HEK293 (cell line): Measurements from ENCODE around the gene TGIF1.
A peak's percentile ranks its signal among the peaks of the same experiment; 100 is the strongest.

Experiments used
- CTCF ChIA-PET: fragments of 350-600 bp; formaldehyde crosslinking; extraction: SDS; loops from one replicate; lab custom pipeline; 2021; ENCODE audit warnings: antibody characterized with exemption; lab: Yijun Ruan, JAX
- POLR2A ChIA-PET: fragments of 300-600 bp; formaldehyde crosslinking; extraction: SDS; loops from one replicate; lab custom pipeline; 2020; ENCODE audit warnings: antibody characterized with exemption, inconsistent platforms; lab: Yijun Ruan, JAX
- H3K27ac ChIP-seq: fragments of 200-500 bp; sonication (Bioruptor generic); 2 replicates; pipeline ENCODE4 v1.5.1; 2014; ENCODE audit warnings: low read depth, low read length, control low read depth, inconsistent platforms; ENCODE audit errors: extremely low read depth
- H3K36me3 ChIP-seq, 2 experiments: fragments of 200-500 bp in 1 of 2; sonication (Bioruptor generic) in 1 of 2; 1 replicate in 1 of 2; 2 replicates in 1 of 2; pipeline ENCODE4 v1.5.1; 2014 to 2017; ENCODE audit warnings: inconsistent platforms in 2 of 2, low read length in 2 of 2; ENCODE audit not compliant: control insufficient read depth in 2 of 2, insufficient read depth in 1 of 2
- H3K4me1 ChIP-seq: fragments of 200-500 bp; sonication (Bioruptor generic); 2 replicates; pipeline ENCODE4 v1.5.1; 2014; ENCODE audit warnings: mild to moderate bottlenecking, low read length, inconsistent platforms; ENCODE audit not compliant: control insufficient read depth, insufficient read depth
- H3K4me3 ChIP-seq: 2 replicates; pipeline ENCODE4 v1.5.1; 2011; ENCODE audit warnings: low read depth, mild to moderate bottlenecking, control low read depth, low read length, moderate library complexity
- H3K9me3 ChIP-seq: fragments of 200-500 bp; sonication (Bioruptor generic); 2 replicates; pipeline ENCODE4 v1.5.1; 2014; ENCODE audit warnings: low read depth, low read length, inconsistent platforms; ENCODE audit not compliant: control insufficient read depth, insufficient read depth
- BCL11B ChIP-seq: fragments of 450-650 bp; formaldehyde crosslinking; IDR thresholded peaks from 2 replicates; pipeline ENCODE4 v1.5.1; 2016; ENCODE audit warnings: low read depth, missing biosample characterization, missing genetic modification characterization
- RBAK ChIP-seq: fragments of 450-650 bp; formaldehyde crosslinking; IDR thresholded peaks from 2 replicates; pipeline ENCODE4 v1.5.1; 2016; ENCODE audit warnings: missing biosample characterization, missing genetic modification characterization
- SP3 ChIP-seq: fragments of 450-650 bp; formaldehyde crosslinking; IDR thresholded peaks from 2 replicates; pipeline ENCODE4 v1.5.1; 2016; ENCODE audit warnings: missing biosample characterization, missing genetic modification characterization
- ZBTB20 ChIP-seq: fragments of 450-650 bp; formaldehyde crosslinking; IDR thresholded peaks from 2 replicates; pipeline ENCODE4 v1.5.1; 2016; ENCODE audit warnings: missing biosample characterization, missing genetic modification characterization
- ZBTB48 ChIP-seq: fragments of 450-650 bp; formaldehyde crosslinking; IDR thresholded peaks from 2 replicates; pipeline ENCODE4 v1.5.1; 2016; ENCODE audit warnings: missing biosample characterization, missing genetic modification characterization
- ZFP41 ChIP-seq: fragments of 450-650 bp; formaldehyde crosslinking; IDR thresholded peaks from 2 replicates; pipeline ENCODE4 v1.5.1; 2016; ENCODE audit warnings: missing biosample characterization, missing genetic modification characterization, borderline replicate concordance
- ZNF10 ChIP-seq: fragments of 450-650 bp; formaldehyde crosslinking; IDR thresholded peaks from 2 replicates; pipeline ENCODE4 v1.5.1; 2017; ENCODE audit warnings: missing biosample characterization, missing genetic modification characterization
- ZNF132 ChIP-seq: fragments of 450-650 bp; formaldehyde crosslinking; IDR thresholded peaks from 2 replicates; pipeline ENCODE4 v1.5.1; 2017; ENCODE audit warnings: missing biosample characterization, missing genetic modification characterization, borderline replicate concordance
- ZNF140 ChIP-seq: fragments of 450-650 bp; formaldehyde crosslinking; IDR thresholded peaks from 2 replicates; pipeline ENCODE4 v1.5.1; 2016; ENCODE audit warnings: missing biosample characterization, missing genetic modification characterization
- ZNF146 ChIP-seq: fragments of 450-650 bp; formaldehyde crosslinking; IDR thresholded peaks from 2 replicates; pipeline ENCODE4 v1.5.1; 2016; ENCODE audit warnings: missing biosample characterization, missing genetic modification characterization
- ZNF169 ChIP-seq: fragments of 450-650 bp; formaldehyde crosslinking; IDR thresholded peaks from 2 replicates; pipeline ENCODE4 v1.5.1; 2016; ENCODE audit warnings: missing biosample characterization, missing genetic modification characterization
- ZNF423 ChIP-seq: fragments of 450-650 bp; formaldehyde crosslinking; IDR thresholded peaks from 2 replicates; pipeline ENCODE4 v1.5.1; 2016; ENCODE audit warnings: missing biosample characterization, missing genetic modification characterization
- ZNF501 ChIP-seq: fragments of 450-650 bp; formaldehyde crosslinking; IDR thresholded peaks from 2 replicates; pipeline ENCODE4 v1.5.1; 2016; ENCODE audit warnings: missing biosample characterization, missing genetic modification characterization
- ZNF654 ChIP-seq: fragments of 450-650 bp; formaldehyde crosslinking; IDR thresholded peaks from 2 replicates; pipeline ENCODE4 v1.5.1; 2016; ENCODE audit warnings: low read depth, missing biosample characterization, missing genetic modification characterization
- ZNF776 ChIP-seq: fragments of 450-650 bp; formaldehyde crosslinking; IDR thresholded peaks from 2 replicates; pipeline ENCODE4 v1.5.0; 2017; ENCODE audit warnings: missing biosample characterization, missing genetic modification characterization, borderline replicate concordance
- ZNF785 ChIP-seq: fragments of 450-650 bp; formaldehyde crosslinking; IDR thresholded peaks from 2 replicates; pipeline ENCODE4 v1.5.1; 2016; ENCODE audit warnings: missing biosample characterization, missing genetic modification characterization
- ZNF843 ChIP-seq: fragments of 450-650 bp; formaldehyde crosslinking; IDR thresholded peaks from 2 replicates; pipeline ENCODE4 v1.5.1; 2016; ENCODE audit warnings: missing biosample characterization, missing genetic modification characterization
- ZSCAN30 ChIP-seq: fragments of 450-650 bp; IDR thresholded peaks from 2 replicates; pipeline ENCODE4 v1.5.1; 2018; ENCODE audit warnings: missing biosample characterization, mild to moderate bottlenecking, missing genetic modification characterization, moderate library complexity
- TF ChIP-seq, protein P1 (sequence below): fragments of 450-650 bp; formaldehyde crosslinking; conservative IDR thresholded peaks from 2 replicates; pipeline ENCODE4 v1.5.1; 2016; ENCODE audit warnings: low read depth, missing biosample characterization, missing genetic modification characterization
- TF ChIP-seq, protein P2 (sequence below): fragments of 450-650 bp; formaldehyde crosslinking; IDR thresholded peaks from 2 replicates; pipeline ENCODE4 v1.5.1; 2016; ENCODE audit warnings: missing biosample characterization, missing genetic modification characterization
- TF ChIP-seq, protein P3 (sequence below): fragments of 450-650 bp; formaldehyde crosslinking; IDR thresholded peaks from 2 replicates; pipeline ENCODE4 v1.5.1; 2016; ENCODE audit warnings: missing biosample characterization, missing genetic modification characterization
- TF ChIP-seq, protein P4 (sequence below): fragments of 450-650 bp; formaldehyde crosslinking; IDR thresholded peaks from 2 replicates; pipeline ENCODE4 v1.5.1; 2017; ENCODE audit warnings: missing biosample characterization, missing genetic modification characterization
- TF ChIP-seq, protein P5 (sequence below): fragments of 450-650 bp; formaldehyde crosslinking; IDR thresholded peaks from 2 replicates; pipeline ENCODE4 v1.5.1; 2016; ENCODE audit warnings: missing biosample characterization, missing genetic modification characterization

Gene TGIF1

DNA sequence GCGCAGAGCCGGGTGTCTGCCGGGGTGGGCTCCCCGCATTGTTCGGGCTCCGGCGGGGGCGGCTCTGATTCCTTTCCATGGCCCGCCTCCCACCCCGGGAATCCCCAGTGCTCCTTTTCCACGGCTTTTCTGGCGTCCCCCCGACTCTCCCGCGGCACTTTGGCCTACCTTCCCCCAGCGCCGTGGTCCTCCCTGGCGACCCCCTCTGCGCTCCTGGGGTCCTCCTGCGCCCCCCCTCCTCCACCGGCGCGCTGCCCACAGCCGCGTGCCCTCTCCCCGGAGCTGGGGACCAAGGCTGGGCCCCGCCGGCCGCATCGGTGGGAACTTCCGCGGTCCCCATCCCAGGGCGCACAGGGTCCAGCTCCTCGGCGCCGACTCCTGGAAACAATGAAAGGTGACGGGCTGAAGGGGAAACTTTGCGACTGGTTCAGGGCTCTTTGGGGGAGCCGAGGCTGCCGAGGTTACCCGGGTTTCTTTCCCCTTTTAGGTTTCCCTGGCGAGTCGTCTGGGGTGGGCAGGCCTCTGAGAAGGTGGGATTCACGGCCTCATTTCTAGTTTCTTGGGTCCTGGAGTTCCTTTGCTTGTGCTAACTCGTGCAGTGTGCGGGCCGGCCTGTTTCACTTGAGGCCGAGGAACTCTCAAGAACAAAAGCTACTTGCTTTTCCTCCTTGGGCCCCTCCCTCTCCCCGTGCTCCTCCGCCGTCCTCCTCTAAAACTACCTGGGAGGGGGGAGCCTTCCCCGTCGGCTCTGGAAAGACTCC lies 2.2 kb downstream of the TGIF1 start:
- ChIA-PET CTCF (interaction anchor here (0.6 to 5.2 kb wide), 15 partner anchors 9 to 418 kb away, joined by 3 to 54 read pairs (median 5); no protein-coding TSS in a partner anchor), POLR2A (interaction anchor here (0.7 to 2.8 kb wide), 11 partner anchors 10 to 214 kb away, joined by 3 to 11 read pairs (median 4); no protein-coding TSS in a partner anchor)
- no peaks in the 10 kb centered on the region for H3K9me3 ChIP-seq
- peaks cover 14% of the 10 kb centered on the region; the same call in 1 of the 2 replicates for H3K4me1 ChIP-seq
- H3K36me3 ChIP-seq = peaks cover 8 to 13% of the 10 kb centered on the region in 2 experiments; a peak in 2 of 3 replicates
- peak overlapping the region; percentile 56 for H3K4me3 ChIP-seq
- peak overlapping the region; percentile 98 for H3K27ac ChIP-seq
- TF ChIP-seq ZBTB20 (tag by site-specific recombination) = peak; percentile 39; the same call in 1 of the 2 replicates
- TF ChIP-seq RBAK (tag by site-specific recombination) = no peak
- no peak for TF ChIP-seq ZFP41 (tag by site-specific recombination)
- TF ChIP-seq ZNF654 (tag by site-specific recombination) = no peak
- no peak for TF ChIP-seq ZNF146 (tag by site-specific recombination)
- TF ChIP-seq ZNF776 = no peak
- no peak for TF ChIP-seq ZNF10 (tag by site-specific recombination)
- TF ChIP-seq, protein P1, sequence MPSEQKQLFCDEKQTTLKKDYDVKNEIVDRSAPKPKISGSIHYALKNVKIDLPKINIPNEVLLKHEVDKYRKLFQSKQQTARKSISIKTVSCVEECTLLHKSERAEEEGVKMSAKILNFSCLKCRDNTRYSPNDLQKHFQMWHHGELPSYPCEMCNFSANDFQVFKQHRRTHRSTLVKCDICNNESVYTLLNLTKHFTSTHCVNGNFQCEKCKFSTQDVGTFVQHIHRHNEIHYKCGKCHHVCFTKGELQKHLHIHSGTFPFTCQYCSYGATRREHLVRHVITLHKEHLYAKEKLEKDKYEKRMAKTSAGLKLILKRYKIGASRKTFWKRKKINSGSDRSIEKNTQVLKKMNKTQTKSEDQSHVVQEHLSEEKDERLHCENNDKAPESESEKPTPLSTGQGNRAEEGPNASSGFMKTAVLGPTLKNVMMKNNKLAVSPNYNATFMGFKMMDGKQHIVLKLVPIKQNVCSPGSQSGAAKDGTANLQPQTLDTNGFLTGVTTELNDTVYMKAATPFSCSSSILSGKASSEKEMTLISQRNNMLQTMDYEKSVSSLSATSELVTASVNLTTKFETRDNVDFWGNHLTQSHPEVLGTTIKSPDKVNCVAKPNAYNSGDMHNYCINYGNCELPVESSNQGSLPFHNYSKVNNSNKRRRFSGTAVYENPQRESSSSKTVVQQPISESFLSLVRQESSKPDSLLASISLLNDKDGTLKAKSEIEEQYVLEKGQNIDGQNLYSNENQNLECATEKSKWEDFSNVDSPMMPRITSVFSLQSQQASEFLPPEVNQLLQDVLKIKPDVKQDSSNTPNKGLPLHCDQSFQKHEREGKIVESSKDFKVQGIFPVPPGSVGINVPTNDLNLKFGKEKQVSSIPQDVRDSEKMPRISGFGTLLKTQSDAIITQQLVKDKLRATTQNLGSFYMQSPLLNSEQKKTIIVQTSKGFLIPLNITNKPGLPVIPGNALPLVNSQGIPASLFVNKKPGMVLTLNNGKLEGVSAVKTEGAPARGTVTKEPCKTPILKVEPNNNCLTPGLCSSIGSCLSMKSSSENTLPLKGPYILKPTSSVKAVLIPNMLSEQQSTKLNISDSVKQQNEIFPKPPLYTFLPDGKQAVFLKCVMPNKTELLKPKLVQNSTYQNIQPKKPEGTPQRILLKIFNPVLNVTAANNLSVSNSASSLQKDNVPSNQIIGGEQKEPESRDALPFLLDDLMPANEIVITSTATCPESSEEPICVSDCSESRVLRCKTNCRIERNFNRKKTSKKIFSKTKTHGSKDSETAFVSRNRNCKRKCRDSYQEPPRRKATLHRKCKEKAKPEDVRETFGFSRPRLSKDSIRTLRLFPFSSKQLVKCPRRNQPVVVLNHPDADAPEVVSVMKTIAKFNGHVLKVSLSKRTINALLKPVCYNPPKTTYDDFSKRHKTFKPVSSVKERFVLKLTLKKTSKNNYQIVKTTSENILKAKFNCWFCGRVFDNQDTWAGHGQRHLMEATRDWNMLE (tag by site-specific recombination) = no peak
- TF ChIP-seq ZNF423 (tag by site-specific recombination) = no peak
- peak; percentile 29; the same call in 1 of the 2 replicates for TF ChIP-seq ZBTB48 (tag by site-specific recombination)
- TF ChIP-seq ZNF132 = no peak
- TF ChIP-seq, protein P2, sequence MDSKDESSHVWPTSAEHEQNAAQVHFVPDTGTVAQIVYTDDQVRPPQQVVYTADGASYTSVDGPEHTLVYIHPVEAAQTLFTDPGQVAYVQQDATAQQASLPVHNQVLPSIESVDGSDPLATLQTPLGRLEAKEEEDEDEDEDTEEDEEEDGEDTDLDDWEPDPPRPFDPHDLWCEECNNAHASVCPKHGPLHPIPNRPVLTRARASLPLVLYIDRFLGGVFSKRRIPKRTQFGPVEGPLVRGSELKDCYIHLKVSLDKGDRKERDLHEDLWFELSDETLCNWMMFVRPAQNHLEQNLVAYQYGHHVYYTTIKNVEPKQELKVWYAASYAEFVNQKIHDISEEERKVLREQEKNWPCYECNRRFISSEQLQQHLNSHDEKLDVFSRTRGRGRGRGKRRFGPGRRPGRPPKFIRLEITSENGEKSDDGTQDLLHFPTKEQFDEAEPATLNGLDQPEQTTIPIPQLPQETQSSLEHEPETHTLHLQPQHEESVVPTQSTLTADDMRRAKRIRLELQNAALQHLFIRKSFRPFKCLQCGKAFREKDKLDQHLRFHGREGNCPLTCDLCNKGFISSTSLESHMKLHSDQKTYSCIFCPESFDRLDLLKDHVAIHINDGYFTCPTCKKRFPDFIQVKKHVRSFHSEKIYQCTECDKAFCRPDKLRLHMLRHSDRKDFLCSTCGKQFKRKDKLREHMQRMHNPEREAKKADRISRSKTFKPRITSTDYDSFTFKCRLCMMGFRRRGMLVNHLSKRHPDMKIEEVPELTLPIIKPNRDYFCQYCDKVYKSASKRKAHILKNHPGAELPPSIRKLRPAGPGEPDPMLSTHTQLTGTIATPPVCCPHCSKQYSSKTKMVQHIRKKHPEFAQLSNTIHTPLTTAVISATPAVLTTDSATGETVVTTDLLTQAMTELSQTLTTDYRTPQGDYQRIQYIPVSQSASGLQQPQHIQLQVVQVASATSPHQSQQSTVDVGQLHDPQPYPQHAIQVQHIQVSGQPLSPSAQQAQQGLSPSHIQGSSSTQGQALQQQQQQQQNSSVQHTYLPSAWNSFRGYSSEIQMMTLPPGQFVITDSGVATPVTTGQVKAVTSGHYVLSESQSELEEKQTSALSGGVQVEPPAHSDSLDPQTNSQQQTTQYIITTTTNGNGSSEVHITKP (tag by site-specific recombination) = peak; percentile 85
- TF ChIP-seq, protein P3, sequence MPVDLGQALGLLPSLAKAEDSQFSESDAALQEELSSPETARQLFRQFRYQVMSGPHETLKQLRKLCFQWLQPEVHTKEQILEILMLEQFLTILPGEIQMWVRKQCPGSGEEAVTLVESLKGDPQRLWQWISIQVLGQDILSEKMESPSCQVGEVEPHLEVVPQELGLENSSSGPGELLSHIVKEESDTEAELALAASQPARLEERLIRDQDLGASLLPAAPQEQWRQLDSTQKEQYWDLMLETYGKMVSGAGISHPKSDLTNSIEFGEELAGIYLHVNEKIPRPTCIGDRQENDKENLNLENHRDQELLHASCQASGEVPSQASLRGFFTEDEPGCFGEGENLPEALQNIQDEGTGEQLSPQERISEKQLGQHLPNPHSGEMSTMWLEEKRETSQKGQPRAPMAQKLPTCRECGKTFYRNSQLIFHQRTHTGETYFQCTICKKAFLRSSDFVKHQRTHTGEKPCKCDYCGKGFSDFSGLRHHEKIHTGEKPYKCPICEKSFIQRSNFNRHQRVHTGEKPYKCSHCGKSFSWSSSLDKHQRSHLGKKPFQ (tag by site-specific recombination) = no peak
- TF ChIP-seq ZSCAN30 (tag by site-specific recombination) = 0 out of 2 replicates have a peak, but pooled peaks have one; percentile 15
- TF ChIP-seq ZNF843 (tag by site-specific recombination) = no peak
- TF ChIP-seq ZNF169 = no peak
- TF ChIP-seq, protein P4, sequence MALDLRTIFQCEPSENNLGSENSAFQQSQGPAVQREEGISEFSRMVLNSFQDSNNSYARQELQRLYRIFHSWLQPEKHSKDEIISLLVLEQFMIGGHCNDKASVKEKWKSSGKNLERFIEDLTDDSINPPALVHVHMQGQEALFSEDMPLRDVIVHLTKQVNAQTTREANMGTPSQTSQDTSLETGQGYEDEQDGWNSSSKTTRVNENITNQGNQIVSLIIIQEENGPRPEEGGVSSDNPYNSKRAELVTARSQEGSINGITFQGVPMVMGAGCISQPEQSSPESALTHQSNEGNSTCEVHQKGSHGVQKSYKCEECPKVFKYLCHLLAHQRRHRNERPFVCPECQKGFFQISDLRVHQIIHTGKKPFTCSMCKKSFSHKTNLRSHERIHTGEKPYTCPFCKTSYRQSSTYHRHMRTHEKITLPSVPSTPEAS = no peak
- TF ChIP-seq ZNF501 = peak; percentile 28; the same call in 1 of the 2 replicates
- no peak for TF ChIP-seq ZNF785 (tag by site-specific recombination)
- no peak for TF ChIP-seq ZNF140 (tag by site-specific recombination)
- no peak for TF ChIP-seq BCL11B (tag by site-specific recombination)
- no peak for TF ChIP-seq SP3 (tag by site-specific recombination)
- TF ChIP-seq, protein P5, sequence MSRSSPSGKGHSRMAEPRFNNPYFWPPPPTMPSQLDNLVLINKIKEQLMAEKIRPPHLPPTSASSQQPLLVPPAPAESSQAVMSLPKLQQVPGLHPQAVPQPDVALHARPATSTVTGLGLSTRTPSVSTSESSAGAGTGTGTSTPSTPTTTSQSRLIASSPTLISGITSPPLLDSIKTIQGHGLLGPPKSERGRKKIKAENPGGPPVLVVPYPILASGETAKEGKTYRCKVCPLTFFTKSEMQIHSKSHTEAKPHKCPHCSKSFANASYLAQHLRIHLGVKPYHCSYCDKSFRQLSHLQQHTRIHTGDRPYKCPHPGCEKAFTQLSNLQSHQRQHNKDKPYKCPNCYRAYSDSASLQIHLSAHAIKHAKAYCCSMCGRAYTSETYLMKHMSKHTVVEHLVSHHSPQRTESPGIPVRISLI (tag by site-specific recombination) = no peak
